ENCODE results near the gene NRL. TPM values are rescaled to one million over a fixed set of nuclear protein-coding genes. Genes with fewer than 3 reads are reported as not detected.
A peak's percentile ranks its signal among the peaks of the same experiment; 100 is the strongest.

The NRL gene
- polyA plus RNA-seq, 1 donor (not counting 4 experiments of a cell fraction or from before 2014, with no cell fraction given), result 0.29 TPM

DNA sequence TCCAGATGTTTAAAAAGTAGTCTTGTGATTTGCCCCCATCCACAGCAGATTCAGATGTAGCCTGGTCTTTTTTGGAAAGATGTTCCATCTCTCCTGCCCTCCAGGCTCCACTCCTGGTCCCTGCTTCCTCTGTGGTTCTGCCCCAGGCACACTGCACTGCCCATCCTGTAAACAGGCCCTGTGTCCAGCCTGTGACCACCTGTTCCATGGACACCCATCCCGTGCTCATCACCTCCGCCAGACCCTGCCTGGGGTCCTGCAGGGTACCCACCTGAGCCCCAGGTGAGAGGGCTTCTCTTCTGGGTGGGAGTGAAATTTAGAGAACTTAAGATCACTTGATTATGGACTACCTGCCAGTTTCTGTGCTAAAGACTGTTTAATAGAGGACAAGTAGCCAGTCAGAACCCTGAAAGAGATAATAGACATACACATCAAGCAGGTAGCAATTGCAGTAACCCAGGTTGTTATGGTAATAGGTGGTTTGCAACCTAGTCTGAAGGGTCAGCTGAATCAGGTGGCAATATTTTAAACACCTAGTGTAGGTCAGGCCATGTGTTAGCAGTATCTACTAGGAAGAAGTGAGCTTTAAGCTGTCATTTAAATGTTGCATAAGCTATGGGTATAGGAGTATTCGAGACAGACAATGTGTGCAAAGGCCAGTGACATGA is 34.7 kb upstream of the NRL start:
- Histone ChIP-seq H2AFZ (ENCODE audit: control insufficient read depth, low read length) (no peak overlapping the region), H3K4me2 (ENCODE audit: control insufficient read depth, extremely low read depth, insufficient read depth, low read depth, low read length) (no peak overlapping the region), H3K4me3 (ENCODE audit: control insufficient read depth in 2 of 3, extremely low read depth in 1 of 3, insufficient read depth in 2 of 3, low read depth in 1 of 3, low read length in 3 of 3) (no peak overlapping the region), H3K36me3 (ENCODE audit: control insufficient read depth in 2 of 2, extremely low read depth in 1 of 2, insufficient read depth in 2 of 2, low read length in 2 of 2) (peaks cover 24 to 39% of the 10 kb centered on the region in 2 experiments), H3K27ac (ENCODE audit: control insufficient read depth, insufficient read depth, low read length) (no peak overlapping the region), H3K9ac (ENCODE audit: control insufficient read depth, extremely low read depth, insufficient read depth, low read length) (no peak overlapping the region), H3K9me3 (ENCODE audit: control insufficient read depth, low read depth, low read length) (no peaks in the 10 kb centered on the region), H3K4me1 (ENCODE audit: control insufficient read depth, extremely low read depth, insufficient read depth, low read length) (peaks cover 20% of the 10 kb centered on the region), H3K9me1 (ENCODE audit: control insufficient read depth, extremely low read depth, insufficient read depth, low read length) (no peaks in the 10 kb centered on the region), H3K79me2 (ENCODE audit: control insufficient read depth, insufficient read depth, low read length) (peaks cover 56% of the 10 kb centered on the region), H4K20me1 (ENCODE audit: control insufficient read depth, extremely low read depth, insufficient read depth, low read length) (no peaks in the 10 kb centered on the region), H3K27me3 (ENCODE audit: control insufficient read depth, extremely low read depth, insufficient read depth, low read length) (no peaks in the 10 kb centered on the region)
- DNase-seq (ENCODE audit: low read depth, low spot score) (no peak), FAIRE-seq (no peak)
- no peak for TF ChIP-seq CTCF (optimal IDR thresholded peaks at IDR 0.05 in 1 of 3, IDR thresholded peaks at IDR 0.05 in 1 of 3, conservative IDR thresholded peaks at IDR 0.05 in 1 of 3; ENCODE audit: extremely low read depth in 1 of 3, insufficient read depth in 2 of 3, low read length in 3 of 3)
- no peak for TF ChIP-seq EZH2 (IDR thresholded peaks at IDR 0.05; ENCODE audit: low read length)
- dilution Hi-C loops (cut with MboI; ENCODE audit: extremely low pct_ligation_motif_present, low sequenced_read_pairs), result no loop called here

DNA sequence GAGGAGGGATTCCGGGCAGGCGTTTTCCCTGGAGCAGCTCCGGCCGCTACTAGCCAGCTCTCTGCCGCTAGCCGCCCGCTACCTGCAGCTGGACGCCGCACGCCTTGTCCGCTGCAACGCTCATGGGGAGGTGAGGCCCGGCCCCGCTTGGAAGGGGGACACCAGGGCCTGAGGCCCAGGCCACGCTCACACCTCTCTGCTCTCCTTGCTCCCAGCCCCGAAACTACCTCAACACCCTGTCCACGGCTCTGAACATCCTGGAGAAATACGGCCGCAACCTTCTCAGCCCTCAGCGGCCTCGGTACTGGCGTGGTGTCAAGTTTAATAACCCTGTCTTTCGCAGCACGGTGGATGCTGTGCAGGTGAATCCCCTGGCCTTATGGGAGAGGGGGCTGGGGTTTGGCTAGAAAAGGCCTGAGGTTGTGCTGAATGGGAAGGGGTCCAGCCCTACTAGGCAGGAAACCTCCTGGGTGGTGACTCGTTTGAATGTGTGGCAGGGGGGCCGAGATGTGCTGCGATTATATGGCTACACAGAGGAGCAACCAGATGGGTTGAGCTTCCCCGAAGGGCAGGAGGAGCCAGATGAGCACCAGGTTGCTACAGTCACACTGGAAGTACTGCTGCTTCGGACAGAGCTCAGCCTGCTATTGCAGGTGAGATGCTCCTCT is 33.1 kb upstream of the NRL start:
- dilution Hi-C loops (cut with MboI; ENCODE audit: extremely low pct_ligation_motif_present, low sequenced_read_pairs), result no loop called here
- Histone ChIP-seq H3K9me1 (ENCODE audit: control insufficient read depth, extremely low read depth, insufficient read depth, low read length) (peaks cover 2% of the 10 kb centered on the region), H3K79me2 (ENCODE audit: control insufficient read depth, insufficient read depth, low read length) (peaks cover 62% of the 10 kb centered on the region), H3K4me2 (ENCODE audit: control insufficient read depth, extremely low read depth, insufficient read depth, low read depth, low read length) (peak overlapping the region; percentile 97), H3K36me3 (ENCODE audit: control insufficient read depth in 2 of 2, extremely low read depth in 1 of 2, insufficient read depth in 2 of 2, low read length in 2 of 2) (peaks cover 30 to 46% of the 10 kb centered on the region in 2 experiments), H3K9ac (ENCODE audit: control insufficient read depth, extremely low read depth, insufficient read depth, low read length) (peak overlapping the region; percentile 88), H2AFZ (ENCODE audit: control insufficient read depth, low read length) (no peak overlapping the region), H3K4me3 (ENCODE audit: control insufficient read depth in 2 of 3, extremely low read depth in 1 of 3, insufficient read depth in 2 of 3, low read depth in 1 of 3, low read length in 3 of 3) (peak overlapping the region; percentile 82 to 97 (median 91)), H4K20me1 (ENCODE audit: control insufficient read depth, extremely low read depth, insufficient read depth, low read length) (no peaks in the 10 kb centered on the region), H3K27ac (ENCODE audit: control insufficient read depth, insufficient read depth, low read length) (peak overlapping the region; percentile 52), H3K27me3 (ENCODE audit: control insufficient read depth, extremely low read depth, insufficient read depth, low read length) (no peaks in the 10 kb centered on the region), H3K4me1 (ENCODE audit: control insufficient read depth, extremely low read depth, insufficient read depth, low read length) (peaks cover 20% of the 10 kb centered on the region), H3K9me3 (ENCODE audit: control insufficient read depth, low read depth, low read length) (no peaks in the 10 kb centered on the region)
- DNase-seq (ENCODE audit: low read depth, low spot score) (no peak), FAIRE-seq (no peak)
- TF ChIP-seq CTCF (optimal IDR thresholded peaks at IDR 0.05 in 1 of 3, IDR thresholded peaks at IDR 0.05 in 1 of 3, conservative IDR thresholded peaks at IDR 0.05 in 1 of 3; ENCODE audit: extremely low read depth in 1 of 3, insufficient read depth in 2 of 3, low read length in 3 of 3) (no peak), EZH2 (IDR thresholded peaks at IDR 0.05; ENCODE audit: low read length) (no peak)

Measured in keratinocyte (primary cell).